Tongue (tissue), 3 donors: ENCODE measurements around the gene SLC25A43. TPM values are rescaled to one million over a fixed set of nuclear protein-coding genes. Genes with fewer than 3 reads are reported as not detected.

Experiments used
- DNase-seq: peaks from one replicate; pipeline ENCODE4 v3.0.0-alpha.2; 2015
- small RNA-seq: library from RNA; depleted of rRNA; stranded (forward); fragments of <200 nt; gene quantifications from one replicate; pipeline ENCODE3, GENCODE V24; 2014; ENCODE audit warnings: low replicate concordance
- total RNA-seq: library from RNA; depleted of rRNA; stranded (reverse); fragments of >200 nt; gene quantifications from one replicate; pipeline ENCODE4 v1.2.3, GENCODE V29; 2014

Gene SLC25A43
- total RNA-seq, 1 donor from 2014 or later = 6.1 TPM

DNA sequence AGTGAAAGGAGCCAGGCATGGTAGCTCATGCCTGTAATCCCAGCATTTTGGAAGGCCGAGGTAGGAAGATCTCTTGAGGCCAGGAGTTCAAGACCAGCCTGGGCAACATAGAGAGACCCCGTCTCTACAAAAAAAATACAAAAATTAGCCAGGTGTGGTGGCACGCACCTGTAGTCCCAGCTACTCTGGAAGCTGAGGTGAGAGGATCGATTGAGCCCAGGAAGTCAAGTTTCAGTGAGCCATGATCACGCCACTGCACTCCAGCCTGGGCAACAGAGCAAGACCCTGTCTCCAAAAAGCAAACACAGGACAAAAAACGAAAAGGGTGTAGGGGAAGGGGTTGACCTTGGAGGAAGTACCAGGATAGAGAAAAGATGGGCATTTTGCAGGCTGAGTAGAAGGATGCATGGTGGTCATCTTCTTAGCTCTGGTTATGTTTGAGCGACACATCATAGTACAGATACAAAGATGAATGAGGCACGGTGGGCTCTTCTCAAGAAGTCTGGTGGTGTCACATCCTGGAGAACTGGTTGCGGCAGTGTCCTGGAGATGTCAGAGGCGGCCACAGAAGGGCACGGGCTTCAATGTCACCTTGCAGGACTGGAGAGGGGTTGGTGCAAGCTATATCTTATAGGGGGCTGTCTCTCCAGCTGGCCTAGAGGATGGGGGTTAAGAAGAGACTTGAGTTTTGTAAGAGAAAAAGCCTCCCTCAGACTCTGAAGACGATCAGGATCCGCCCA is 101.1 kb downstream of the SLC25A43 start:
- no peak for DNase-seq

DNA sequence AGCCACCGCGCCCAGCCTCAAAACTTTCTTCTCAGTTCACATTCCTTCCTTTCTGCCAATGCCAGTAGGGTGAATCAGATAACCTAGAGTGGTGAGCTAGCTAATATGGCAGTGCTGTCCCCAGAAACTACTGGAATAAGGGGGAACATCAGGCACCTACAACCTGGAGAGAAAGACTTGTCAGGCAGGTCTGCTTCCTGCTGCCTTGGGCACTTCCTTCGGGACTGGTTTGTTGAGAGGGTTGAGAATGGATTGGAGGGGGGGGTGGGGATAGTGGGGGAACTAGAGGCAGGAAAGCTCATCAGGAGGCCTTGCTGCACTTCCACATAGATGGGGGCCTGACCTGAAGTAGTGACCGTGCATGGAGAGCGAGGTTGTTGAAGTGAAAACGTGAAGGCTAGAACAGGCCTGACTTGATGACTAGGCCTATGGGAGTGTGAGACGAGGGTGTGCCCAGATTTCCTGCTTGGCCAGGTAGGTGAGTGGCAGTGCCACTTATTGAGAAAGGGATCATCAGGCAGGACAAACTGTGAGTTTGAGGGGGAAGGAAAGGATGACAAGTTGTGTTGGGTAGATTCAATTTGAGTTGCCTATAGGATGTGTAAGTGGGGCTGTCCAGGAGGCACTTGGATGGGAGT is 102.5 kb downstream of the SLC25A43 start:
- DNase-seq = no peak

DNA sequence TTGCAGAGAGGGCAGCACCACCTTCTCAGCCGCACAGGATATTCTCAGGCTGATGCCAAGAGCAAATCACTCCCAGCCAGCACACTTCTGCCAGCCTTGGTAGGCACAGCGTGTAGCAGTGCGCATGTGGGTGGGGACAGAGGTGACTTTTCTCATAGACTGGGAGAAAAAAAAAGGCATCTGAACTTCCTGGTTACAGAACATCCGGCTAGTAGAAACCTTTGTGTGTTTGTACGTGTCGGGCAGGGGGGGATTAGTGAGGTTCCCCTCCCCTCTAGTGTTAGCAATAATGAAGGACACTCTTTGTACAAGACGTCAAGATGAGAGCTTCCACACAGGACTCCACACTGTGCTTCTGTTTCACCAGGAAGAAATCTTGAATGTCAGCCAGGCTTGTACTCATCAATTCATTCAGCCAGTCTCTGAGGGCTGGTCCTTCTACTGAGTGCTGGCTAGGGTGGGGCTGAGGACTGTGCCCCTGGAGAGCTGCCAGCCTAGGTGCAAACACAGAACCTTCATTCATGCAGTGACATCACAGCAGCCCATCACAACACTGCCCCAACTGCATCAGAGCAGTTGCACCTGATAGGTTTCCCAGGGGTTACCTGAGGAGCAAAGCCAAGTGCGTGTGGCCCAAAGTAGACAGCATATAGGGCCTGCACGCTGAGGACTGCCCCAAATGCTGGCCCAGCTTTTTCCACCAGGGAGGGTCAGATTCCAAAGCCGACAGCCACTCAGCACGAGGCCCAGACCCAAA is 103.8 kb downstream of the SLC25A43 start:
- DNase-seq = peak; percentile 32

DNA sequence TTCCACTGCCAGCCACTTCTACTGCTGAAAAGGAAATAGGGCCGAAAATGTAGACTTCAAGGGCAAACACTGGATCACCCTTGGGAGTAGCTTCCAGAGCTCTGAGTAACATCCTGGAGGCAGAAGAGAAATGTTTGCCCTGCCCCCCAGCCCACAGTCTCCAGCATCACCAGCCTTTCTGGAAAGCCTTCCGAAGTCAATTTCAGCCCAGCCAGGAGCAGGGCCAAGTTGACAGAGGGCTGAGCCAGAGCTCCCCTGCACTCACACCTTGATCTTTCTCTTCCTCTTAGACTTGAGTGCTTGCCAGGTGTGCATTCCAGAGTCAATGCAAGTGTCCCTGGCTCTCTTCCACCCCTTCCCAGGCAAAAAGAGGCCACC is 104.3 kb downstream of the SLC25A43 start:
- peak; percentile 16 for DNase-seq

Small RNA genes within 50 kb of the gene (small RNA-seq; reads per million reads assigned to genes)
- gene RNU1-67P (0.15 reads per million), gene RNY3P16 (not detected)

Other genes starting within 250 kb of the SLC25A43 start
- 92.4 TPM for gene PGRMC1, start 163.1 kb upstream of the SLC25A43 start, total RNA-seq
- gene SLC25A5, start 69.1 kb downstream of the SLC25A43 start, total RNA-seq = 127 TPM
- gene STEEP1, start 166.1 kb downstream of the SLC25A43 start, total RNA-seq = 28.6 TPM
- gene UBE2A, start 175.2 kb downstream of the SLC25A43 start, total RNA-seq = 34.2 TPM
- 6.7 TPM for gene NKRF, start 207.1 kb downstream of the SLC25A43 start, total RNA-seq